CD4-positive, alpha-beta T cell treated with Interleukin-2 at 100 ng/mL for 4 hours (primary cell): ENCODE measurements around the gene L3MBTL3.
A peak's percentile ranks its signal among the peaks of the same experiment; 100 is the strongest.

Experiments
- DNase-seq: peaks from one replicate; pipeline ENCODE4 v3.0.0-alpha.2; 2020; ENCODE audit warnings: low spot score

L3MBTL3 gene

GRCh38 chr6:130018292-130018743 is at the start of gene L3MBTL3:
Gene L3MBTL3 (plus strand): TSS chr6:130018581. CDS start chr6:130042700, 24,119 bp downstream.
- peak; percentile 91 for DNase-seq

DNA sequence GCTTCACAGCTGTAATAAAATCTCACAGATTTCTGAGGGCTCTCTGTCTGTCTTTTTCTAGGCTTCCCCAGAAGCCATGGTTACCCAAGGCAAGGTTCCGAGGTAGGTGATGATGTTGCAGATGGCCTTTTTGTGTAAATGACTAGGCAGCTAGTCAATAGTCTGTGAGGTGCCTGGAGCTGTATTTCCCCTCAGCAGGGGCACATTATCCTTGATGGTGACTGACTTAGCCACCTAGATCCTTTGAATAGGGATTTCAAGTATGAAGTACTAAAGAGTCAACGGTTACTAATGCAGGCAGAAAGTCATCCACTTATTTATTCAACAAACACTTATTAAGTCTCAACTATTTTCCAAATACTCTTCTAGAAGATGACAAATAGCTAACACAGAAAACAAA is 49.3 kb upstream of the L3MBTL3 start:
- DNase-seq: no peak

GRCh38 chr6:129976110-129976509 is 42.3 kb upstream of the L3MBTL3 start:
- no peak for DNase-seq

DNA sequence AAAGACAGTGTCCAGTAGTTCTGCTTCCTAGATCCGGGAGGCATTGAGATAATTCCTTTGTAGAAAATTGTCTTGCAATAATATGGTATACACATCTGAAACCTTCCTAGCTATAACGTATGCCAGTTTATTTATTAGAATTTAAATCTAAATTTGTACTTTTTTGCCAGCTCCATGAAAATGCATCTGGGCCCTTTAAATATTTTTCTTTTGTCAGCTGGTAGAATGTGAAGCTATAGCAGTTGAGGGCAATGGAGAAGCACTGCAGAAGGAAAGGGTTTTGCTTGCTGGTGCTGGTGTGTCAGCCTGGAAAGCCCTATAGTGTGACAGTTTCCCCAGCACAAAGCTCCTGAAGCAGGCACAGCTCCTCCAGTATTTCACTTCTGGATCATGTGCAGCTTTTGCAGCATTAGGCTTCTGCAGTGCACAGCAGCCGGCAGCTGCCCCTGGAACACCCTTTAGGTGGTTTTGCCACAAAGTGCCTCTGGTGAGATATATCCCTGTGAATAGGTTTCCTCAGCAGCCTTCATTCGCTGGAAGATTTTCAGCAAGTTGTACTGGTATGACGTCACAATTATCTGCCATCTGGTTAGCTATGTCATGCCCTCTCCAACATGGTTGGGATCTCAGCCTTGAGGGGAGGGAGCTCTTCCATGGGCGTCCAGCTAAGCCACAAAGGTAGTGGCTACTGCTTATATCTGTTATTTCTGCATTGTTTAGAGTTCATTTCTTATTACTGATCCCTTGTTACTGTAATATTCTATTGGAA is 40.0 kb upstream of the L3MBTL3 start:
- DNase-seq: no peak

GRCh38 chr6:129980821-129981220 is 37.6 kb upstream of the L3MBTL3 start:
- DNase-seq: no peak

GRCh38 chr6:129981598-129981997 is 36.8 kb upstream of the L3MBTL3 start:
- no peak for DNase-seq

- DNase-seq: no peak
Observed at GRCh38 chr6:129989396-129989795, 29.0 kb upstream of the L3MBTL3 start.

GRCh38 chr6:129992881-129993280 is 25.5 kb upstream of the L3MBTL3 start:
- no peak for DNase-seq

DNA sequence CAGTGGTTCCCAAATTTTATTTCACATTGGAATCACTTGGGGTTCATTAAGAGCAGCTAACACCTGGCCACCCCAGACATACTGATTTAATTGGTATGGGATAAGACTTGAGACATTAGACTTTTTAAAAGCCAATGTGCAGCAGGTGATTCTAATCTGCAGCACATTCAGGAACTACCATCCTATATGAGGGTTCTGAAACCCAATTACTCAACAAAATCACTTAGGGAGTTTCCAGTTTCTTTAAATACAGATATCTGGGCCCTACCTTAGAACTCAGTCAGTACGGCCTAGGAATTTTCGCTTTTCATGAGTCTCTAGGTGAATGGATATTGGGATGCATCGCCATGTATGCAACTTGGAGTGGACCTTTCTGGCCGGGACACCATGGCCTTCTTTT is 24.0 kb upstream of the L3MBTL3 start:
- DNase-seq: no peak

GRCh38 chr6:129996387-129996786 is 22.0 kb upstream of the L3MBTL3 start:
- DNase-seq: no peak

GRCh38 chr6:130000526-130001421 is 17.6 kb upstream of the L3MBTL3 start:
- DNase-seq: no peak

GRCh38 chr6:130008236-130008873 is 10.0 kb upstream of the L3MBTL3 start:
- no peak for DNase-seq

- no peak for DNase-seq
Observed at GRCh38 chr6:130009146-130009545, 9.2 kb upstream of the L3MBTL3 start.

DNA sequence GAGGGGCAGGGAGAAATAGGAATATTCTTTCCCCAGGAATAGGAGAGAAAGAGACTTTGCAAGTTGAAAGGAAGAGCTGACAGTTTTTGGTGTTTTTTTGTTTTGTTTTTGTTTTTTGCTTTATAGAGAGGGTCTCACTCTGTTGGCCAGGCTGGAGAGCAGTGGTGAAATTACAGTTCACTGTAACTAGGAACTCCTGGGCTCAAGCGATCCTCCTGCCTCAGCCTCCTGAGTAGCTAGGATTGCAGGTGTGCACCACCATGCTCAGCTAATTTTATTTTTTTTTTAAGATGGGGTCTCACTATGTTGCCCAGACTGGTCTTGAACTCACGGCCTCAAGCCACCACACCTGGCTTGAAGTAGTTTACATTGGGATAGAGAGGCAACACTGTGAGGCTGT is 8.0 kb upstream of the L3MBTL3 start:
- DNase-seq: no peak

DNA sequence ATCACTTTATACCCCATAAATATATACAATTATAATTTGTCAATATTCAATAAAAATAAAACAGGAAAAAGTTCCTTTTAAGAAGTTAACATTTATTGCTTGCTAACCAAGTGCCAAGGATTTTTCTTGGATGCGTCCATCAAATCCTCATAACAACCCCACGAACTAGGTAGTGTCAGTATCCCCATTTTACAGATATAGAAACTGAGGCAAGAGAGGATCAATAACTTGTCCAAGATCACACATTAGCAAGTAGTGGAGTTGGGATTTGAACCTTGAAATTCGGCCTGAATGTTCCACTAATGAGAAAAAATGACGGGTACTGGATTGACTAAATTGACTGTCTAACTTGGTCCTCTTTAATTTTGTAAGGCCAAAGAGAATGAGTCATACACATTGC is 5.7 kb upstream of the L3MBTL3 start:
- DNase-seq: no peak

DNA sequence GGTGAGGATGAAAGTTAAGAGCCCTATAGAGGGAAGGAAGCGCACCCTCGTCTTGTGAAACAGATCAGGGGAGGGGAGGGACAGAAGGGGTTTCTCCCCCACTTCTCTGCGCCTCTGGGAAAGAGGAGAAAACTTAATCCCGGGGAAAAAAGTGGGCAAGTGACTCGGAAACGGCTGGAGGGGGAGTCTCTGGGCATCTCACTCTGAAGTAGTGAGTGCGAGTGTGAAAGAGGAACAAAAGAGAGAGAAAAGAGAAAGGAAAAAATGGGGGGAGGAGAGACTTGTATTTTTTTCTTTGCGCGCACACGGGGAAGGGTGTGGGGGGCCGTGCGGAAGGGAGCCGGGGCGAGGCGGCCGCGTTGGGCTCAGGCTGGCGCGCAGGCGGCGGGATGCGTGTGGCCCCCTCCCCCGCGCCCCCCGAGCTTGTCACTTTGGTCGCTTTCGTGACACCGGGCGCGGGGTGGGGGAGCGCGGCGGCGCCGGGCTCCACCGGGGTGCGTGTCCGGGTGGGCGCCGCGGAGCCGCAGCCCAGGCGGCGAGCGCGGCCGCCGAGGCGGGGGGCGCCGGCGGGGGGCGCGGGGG is 454 bp downstream of the L3MBTL3 start:
- DNase-seq: peak; percentile 22

DNA sequence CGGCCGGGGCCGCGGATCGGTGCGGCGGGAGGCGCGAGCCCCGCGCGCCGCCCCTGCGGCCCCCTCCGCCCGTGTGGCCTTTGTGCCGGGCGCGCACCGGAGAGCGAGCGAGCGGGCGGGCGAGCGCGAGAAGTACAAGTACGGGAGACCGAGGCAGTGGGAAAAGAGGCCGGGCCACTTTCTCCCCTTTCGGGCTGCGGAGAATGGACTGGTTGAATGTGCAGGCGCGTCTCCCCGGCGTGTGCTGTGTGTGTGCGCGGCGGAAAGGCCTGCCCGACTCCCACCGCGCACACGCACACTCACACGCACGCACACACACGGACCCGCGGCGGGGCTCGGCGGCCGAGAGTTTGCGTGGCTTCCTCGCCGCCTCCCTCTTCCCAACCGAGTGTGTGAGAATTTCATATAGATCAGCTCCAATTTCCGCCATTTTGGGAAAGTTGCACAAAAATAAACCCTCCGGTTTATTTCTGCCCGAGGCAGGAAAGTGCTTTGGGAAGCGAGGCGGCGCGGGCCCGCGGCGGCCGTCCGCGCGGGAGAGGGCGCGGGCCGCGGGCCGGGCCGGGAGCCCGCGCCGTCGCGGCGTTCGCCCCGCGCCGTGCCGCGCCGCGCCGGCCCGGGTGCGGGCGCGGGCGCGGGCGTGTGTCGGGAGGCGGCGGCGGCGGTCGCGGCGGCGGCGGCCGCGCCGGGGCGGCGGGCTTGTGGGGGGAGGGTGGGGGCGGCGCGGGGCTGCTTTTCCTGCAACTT is 1.1 kb downstream of the L3MBTL3 start:
- peak; percentile 22 for DNase-seq

GRCh38 chr6:130020073-130020906 is 1.9 kb downstream of the L3MBTL3 start:
- DNase-seq: peak; percentile 41

GRCh38 chr6:130020907-130021629 is 2.7 kb downstream of the L3MBTL3 start:
- peak; percentile 91 for DNase-seq

GRCh38 chr6:130026859-130027258 is 8.5 kb downstream of the L3MBTL3 start:
- no peak for DNase-seq
